Activated CD4-positive, CD25-positive, alpha-beta regulatory T cell treated with anti-CD3 and anti-CD28 coated beads, Interleukin-2, amount 50 U/mL, for 16 hours (primary cell): ENCODE results near the gene C12orf57.

Experiments used
- DNase-seq: peaks from one replicate; pipeline ENCODE4 v3.0.0-alpha.2; 2020; ENCODE audit warnings: low read depth, low spot score

C12orf57 gene

DNA sequence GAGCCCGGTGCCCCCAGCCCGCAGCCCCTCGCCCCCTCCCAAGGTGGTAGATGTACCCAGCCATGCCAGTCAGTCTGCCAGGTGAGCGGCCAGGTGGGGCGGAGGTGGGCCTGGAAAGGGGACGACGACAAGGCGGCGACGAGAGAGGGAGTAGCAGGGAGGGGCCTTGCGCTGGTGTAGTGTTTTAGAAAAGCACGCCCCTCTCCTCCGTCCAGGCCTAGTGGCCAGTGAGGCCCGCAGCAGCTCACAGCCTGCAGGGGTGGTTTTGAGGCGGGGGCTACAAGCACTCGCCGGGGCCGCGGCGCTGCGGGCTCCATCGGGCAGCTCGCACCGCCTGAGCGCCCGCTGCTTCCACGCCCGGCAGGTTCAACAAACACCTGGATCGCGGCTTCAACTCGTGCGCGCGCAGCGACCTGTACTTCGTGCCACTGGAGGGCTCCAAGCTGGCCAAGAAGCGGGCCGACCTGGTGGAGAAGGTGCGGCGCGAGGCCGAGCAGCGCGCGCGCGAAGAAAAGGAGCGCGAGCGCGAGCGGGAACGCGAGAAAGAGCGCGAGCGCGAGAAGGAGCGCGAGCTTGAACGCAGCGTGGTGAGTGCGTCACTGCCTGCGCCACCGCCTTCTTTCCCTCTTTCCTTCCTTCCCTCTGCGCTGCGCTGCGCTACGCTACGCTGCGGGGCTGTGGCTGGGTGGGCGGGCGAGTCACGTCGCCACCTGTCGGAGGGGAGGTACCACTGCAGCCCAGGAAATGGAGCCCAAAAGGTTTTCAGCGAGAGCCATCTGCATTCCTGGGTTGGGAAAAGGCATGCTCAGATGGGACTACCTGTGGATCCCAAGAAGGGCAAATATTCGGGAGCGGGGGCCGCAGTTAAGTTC, 6.1 kb upstream of the C12orf57 start:
- DNase-seq, result peak; percentile 85

DNA sequence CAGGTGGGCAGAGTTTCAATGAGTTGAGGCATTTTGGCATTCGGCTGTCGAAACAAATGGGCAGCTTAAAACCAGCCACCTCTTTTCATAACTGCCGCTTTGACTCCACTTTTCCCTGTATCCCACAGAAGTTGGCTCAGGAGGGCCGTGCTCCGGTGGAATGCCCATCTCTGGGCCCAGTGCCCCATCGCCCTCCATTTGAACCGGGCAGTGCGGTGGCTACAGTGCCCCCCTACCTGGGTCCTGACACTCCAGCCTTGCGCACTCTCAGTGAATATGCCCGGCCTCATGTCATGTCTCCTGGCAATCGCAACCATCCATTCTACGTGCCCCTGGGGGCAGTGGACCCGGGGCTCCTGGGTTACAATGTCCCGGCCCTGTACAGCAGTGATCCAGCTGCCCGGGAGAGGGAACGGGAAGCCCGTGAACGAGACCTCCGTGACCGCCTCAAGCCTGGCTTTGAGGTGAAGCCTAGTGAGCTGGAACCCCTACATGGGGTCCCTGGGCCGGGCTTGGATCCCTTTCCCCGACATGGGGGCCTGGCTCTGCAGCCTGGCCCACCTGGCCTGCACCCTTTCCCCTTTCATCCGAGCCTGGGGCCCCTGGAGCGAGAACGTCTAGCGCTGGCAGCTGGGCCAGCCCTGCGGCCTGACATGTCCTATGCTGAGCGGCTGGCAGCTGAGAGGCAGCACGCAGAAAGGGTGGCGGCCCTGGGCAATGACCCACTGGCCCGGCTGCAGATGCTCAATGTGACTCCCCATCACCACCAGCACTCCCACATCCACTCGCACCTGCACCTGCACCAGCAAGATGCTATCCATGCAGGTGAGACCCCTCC, 5.2 kb upstream of the C12orf57 start:
- DNase-seq, result no peak

DNA sequence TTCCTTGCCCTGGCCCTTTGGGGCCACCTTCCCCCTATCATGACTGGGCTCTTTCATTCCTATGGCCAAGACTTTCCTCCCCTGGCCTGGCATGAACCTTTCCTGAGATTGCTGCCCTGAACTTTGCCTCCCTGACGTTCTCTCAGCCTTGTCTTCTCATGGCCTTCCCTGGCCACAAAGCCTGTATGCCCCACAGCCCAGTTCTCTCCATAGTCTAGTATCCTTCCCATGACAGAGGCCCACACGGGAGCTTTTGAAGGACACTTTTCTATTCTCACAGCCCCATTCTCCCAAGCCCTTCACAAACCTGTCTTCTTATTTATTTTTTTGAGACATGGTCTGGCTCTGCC, 4.7 kb upstream of the C12orf57 start:
- no peak for DNase-seq

DNA sequence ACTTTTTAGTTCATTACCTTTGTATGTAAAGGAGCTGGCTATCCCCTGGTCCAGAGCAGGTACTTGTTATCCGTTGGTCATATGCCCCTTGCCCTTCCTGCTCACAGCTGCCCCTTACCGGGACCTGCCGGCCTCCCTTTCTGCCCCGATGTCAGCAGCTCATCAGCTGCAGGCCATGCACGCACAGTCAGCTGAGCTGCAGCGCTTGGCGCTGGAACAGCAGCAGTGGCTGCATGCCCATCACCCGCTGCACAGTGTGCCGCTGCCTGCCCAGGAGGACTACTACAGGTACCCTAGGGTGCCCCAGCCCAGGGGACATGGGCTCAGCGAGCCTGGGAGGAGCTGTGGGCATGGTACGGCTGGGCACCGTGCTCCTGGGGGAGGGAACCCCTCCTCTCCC, 2.6 kb upstream of the C12orf57 start:
- DNase-seq, result no peak

DNA sequence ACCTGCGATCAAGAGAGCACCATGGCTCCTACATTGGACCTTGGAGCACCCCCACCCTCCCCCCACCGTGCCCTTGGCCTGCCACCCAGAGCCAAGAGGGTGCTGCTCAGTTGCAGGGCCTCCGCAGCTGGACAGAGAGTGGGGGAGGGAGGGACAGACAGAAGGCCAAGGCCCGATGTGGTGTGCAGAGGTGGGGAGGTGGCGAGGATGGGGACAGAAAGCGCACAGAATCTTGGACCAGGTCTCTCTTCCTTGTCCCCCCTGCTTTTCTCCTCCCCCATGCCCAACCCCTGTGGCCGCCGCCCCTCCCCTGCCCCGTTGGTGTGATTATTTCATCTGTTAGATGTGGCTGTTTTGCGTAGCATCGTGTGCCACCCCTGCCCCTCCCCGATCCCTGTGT, 2.0 kb upstream of the C12orf57 start:
- no peak for DNase-seq

DNA sequence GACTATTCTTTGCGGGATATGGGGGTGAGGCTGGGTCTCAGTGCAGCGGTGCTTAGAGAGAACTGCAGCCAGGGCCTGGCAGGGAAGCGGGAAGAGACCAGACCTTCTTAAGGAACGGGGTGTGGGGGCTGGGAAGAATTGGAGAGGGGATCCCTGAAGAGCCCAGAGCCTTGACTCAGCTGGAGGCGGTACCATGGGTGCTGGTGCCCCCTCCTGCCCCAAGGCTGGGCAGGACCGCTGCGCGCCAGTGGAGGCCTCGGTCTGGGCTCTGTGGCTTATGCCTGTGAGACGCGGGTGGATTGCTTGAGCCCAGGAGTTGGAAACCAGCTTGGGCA, 1.5 kb upstream of the C12orf57 start:
- no peak for DNase-seq

DNA sequence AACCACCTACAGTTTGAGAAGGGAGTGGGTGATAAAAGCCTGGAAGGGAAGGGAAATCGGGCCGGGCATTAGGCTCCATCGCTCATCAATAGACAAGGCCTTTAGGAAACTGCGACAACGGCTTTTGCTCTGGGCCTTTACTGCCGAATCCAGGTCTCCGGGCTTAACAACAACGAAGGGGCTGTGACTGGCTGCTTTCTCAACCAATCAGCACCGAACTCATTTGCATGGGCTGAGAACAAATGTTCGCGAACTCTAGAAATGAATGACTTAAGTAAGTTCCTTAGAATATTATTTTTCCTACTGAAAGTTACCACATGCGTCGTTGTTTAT, 467 bp upstream of the C12orf57 start:
- DNase-seq, result peak; percentile 73

DNA sequence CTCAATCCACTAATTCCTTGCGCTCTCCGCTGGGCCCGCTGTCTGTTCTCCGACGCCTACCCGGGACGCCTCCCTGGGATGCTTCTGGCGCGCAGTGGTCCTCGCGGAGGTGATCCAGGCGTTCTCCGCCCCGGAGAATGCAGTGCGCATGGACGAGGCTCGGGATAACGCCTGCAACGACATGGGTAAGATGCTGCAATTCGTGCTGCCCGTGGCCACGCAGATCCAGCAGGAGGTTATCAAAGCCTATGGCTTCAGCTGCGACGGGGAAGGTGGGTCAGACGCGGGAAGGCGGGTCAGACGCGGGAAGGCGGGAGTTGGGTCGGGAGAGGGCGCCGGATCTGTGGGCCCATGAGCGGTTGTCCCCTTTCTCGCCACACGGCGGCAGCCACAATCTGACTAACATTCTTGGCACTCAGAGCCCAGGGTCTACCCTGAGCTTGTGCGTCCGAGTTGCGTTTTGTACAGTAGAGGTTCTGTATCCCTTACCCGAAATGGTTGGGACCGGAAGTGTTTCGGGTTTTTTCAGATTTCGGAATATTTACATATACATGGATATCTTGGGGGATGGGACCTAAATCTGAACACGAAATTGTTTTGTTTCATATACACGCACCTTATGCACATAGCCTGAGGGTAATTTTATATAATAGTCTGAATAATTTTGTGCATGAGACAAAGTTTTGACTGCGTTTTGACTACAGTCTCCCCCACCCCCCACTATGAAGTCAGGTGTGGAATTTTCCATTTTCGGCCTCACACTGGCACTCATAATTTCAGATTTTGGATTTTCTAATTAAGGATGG, 762 bp downstream of the C12orf57 start:
- peak; percentile 81 for DNase-seq

DNA sequence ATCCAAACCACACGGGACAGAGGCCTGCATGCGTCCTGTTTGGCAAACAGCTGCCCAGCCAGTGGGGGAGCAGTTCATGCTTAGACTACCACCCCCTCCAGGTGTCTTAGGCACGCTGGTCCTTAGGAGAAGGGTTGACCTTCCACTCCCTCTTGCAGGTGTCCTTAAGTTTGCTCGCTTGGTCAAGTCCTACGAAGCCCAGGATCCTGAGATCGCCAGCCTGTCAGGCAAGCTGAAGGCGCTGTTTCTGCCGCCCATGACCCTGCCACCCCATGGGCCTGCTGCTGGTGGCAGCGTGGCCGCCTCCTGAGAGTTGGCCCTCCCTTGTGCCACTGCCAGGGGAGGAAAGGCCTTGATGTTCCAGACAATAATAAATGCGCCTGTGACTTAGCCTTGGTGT, 1.8 kb downstream of the C12orf57 start:
- no peak for DNase-seq

DNA sequence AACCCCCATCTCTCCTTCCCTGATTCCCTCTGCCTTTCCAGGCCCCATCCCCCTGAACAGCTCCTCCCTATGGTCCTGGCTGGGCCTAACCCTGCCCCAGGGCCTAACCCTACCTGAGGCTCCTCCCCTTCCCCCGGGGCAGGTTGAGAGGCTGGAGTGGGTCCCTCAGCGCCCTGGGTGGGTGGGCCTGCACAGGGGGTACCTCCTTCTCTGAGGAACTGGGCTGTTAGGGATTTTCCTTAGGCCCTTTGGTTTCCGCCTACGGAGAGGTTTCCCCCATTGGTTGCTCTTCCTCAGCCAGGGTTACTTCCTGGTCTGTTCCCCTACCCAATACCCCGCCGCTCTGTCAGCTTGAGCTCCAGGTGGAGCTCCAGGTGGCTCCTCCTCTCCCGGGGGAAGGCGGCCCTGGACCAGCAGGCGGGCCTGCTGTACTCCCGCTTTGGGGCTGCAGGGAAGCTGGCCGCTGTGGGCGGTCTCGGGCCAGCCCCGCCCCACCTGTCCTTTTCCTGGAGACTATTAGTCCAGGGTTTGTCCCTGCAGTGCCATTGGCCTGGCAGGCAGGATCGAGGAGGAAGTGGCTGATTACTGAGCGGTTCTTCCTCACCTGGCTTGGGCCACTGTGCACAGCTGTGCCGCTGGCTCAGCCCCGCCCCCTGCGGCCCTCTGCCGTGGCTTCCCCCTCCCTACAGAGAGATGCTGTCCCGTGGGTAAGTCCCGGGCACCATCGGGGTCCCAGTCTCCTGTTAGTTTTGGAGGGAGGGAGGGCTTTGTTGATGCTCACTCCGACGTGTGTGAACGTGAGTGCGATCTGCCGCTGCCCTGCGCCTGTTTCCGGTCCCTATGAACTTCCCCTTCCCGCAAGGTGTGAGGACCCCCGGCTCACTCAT, 2.5 kb downstream of the C12orf57 start:
- no peak for DNase-seq

DNA sequence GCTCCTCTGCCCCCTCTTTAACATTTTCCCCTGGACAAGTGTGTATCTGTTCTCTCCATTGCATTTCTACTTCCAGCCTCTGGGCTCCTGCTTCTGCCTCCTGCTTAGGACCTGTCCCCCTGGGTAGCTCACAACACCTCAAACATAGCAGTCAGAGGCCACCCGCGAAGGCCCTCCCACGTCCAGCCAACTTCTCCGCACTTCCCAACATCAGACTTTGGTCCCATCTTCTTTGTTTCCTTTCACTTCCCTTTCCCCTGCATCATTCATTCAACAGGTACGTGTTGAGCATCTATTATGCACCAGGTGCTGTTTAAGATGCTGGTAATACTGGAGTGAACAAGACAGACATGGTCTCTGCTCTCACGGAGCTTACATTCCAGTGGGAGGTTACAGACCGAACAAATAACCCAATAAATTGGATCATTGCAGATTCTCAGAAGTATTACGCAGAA, 3.1 kb downstream of the C12orf57 start:
- DNase-seq, result no peak

DNA sequence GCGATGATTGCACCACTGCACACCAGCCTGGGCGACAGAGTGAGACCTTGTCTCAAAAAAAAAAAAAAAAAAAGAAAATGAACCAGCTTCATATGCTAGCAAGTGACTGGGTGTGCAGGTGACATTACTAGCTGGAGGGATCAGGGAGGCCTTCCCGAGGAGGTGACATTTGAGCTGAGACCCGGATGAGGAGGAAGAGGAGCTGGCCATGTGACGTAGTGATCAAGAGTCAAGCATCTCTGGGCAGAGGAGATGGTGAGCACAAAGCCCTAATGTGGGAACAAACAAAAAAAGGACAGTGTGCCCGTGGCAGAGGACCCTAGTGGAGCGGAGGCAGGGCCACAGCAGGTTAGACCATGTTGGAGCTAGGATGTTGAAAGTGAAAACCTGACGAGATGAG, 3.8 kb downstream of the C12orf57 start:
- DNase-seq, result no peak

DNA sequence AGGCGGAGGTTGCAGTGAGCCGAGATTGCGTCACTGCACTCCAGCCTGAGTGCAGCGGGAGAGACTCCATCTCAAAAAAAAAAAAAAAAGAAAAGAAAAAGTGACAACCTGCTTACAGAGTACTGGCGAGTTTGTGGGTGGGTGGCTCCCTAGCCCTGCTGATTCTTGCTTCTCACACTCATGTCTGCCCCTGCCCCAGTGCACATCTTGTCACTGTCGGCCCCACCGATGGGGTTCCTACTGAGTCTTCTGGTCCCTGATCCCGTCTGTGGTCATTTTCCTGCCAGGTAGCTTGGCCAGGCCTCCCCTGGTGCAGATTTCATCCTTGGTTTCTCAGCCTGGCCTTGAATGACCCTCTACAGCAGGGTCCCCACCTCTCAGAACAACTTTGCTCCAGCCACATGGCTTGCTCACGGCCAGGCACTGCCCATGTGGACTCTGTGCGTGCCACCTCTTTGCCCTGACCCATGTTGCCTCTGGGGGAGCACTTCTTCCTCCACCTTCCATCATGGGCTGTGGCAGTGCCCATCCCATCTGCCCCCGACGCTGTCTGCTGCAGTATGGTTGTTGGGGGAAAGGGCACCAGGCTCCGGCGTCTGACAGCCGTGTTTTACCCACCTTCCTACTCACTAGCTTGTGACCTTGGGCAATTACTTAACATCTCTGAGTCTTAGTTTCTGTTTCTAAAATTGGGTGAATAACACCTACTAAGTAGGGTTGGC, 5.2 kb downstream of the C12orf57 start:
- DNase-seq, result no peak

DNA sequence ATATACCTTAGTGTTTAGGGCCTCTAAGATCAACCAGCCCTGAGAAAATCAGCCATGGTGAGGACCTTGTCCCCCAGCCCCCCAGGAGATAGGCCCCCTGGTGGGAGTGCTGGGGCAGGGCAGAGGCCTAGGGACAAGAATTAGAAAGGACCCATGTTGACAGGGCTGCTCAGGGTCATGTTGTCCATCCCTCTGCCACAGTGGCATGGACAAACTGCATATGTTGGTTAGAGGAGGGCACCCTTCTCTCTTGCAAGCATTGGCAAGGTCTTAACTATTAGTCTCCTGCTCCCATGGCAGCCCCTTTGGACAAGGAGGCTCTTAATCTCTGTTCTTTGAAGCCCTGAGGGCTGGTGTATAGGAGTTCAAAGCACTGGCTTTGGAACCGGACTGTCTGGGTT, 6.6 kb downstream of the C12orf57 start:
- no peak for DNase-seq

DNA sequence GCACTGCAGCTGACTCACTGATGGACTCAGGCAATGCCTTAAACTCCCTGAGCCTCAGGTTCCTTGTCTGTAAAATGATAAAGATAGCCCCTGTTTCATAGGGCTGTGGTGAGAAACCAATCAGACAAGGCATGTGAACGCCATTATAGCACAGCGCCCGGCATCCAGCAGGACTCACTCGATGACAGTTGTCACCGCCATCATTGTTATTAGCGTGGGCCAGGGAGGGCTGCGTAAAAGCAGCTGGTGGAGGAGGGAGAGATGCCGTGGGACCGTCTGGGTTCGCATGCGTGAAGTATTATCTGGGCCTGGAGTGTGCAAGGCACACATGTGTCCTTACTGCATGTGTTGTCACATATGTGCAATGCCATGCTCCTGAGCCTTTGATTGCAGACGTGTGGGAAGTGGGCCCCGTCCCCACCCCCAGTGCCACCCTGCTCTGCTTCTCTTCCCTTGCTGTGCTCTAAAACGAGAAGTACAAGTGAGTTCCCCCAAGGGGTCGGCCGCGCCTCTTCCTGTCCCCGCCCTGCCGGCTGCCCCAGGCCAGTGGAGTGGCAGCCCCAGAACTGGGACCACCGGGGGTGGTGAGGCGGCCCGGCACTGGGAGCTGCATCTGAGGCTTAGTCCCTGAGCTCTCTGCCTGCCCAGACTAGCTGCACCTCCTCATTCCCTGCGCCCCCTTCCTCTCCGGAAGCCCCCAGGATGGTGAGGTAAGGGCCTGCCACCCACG, 7.2 kb downstream of the C12orf57 start, which contains the start of gene PTPN6:
Gene PTPN6, plus strand, starts transcription at position 546 of the 730 bp plus-strand sequence. Its CDS starts 157 bp downstream, at position 703.
- DNase-seq, result no peak

DNA sequence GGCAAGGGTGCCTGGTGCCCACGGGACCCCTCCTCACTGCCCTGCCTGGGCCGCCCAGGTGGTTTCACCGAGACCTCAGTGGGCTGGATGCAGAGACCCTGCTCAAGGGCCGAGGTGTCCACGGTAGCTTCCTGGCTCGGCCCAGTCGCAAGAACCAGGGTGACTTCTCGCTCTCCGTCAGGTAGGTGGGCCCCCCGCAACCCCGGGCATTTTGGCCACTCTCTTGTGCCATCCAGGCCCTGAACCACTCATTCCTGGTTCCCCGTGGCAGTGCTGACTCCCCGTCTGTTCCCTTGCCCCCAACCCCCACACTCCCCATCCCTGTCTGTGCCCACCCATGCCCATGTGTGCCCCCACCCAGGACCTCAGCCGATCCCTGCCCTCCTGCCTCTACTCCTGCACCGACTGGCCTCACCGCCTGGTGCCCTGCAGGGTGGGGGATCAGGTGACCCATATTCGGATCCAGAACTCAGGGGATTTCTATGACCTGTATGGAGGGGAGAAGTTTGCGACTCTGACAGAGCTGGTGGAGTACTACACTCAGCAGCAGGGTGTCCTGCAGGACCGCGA, 7.8 kb downstream of the C12orf57 start:
- DNase-seq, result no peak

DNA sequence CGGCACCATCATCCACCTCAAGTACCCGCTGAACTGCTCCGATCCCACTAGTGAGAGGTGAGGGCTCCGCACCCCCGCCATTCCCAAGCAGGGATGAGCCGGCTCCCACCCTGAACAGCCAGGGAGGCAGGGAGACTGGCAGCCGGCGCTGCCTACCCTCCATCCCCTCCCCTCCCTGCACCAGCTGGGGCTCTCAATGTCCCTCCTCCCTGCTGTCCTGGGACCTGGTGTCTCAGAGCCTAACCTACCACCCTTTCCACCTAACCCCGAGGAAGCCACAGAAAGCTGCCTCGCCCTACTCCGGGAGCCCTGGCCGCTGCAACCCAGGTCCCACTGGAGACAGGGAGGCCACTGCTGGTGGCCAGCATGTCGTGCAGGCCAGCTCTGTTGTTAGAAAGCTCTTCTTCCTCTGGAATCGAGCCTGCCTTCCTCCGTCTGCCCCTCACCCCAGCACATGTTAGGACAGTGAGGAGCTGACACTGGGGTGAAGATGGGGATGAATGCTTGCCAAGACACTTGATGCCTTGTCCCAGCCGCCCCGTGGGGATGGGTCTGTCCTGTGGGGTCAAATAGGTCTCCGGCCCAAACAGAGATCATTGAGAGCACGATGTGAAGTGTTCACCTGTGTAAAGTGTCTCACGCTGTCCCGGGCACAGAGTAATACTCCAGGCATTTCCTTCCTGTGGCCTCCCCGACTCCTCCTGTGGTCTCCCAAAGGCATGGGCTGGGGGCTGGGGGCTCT, 8.5 kb downstream of the C12orf57 start:
- no peak for DNase-seq

DNA sequence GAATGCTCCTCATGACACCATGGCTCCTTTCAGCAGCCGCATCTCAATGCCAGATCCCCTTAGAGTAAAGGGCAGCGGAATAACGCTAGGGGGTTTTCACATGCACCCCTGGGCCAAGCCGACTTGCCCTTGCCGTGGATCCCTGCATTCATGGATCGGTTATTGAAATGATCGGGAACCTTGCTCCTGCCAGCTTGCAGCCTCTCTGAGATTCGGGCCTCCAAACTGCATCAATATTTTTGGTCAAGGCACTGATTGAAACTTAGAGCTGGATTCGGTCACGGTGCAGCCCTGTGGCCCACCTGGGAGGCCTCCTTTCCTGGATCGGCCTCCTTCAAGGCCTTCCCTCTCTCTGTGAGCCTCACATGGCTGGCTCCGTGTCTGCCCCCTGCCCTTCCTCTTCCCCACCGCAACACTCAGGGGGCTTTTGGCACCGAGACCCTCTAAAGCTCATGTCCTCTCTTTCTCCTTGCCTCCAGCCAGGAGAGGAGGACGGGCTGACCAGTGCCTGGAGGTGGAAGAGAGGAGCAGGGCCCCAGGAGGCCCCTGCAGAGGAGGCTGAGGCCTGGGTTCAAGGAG, 9.1 kb downstream of the C12orf57 start:
- no peak for DNase-seq
